Measurements from ENCODE around the gene ATP13A2. TPM values are rescaled to one million over a fixed set of nuclear protein-coding genes. Genes with fewer than 3 reads are reported as not detected.
A peak's percentile ranks its signal among the peaks of the same experiment; 100 is the strongest.

The ATP13A2 gene
- polyA plus RNA-seq, 1 of the 3 experiments (the other 2 are of a cell fraction): 29.3 TPM

DNA sequence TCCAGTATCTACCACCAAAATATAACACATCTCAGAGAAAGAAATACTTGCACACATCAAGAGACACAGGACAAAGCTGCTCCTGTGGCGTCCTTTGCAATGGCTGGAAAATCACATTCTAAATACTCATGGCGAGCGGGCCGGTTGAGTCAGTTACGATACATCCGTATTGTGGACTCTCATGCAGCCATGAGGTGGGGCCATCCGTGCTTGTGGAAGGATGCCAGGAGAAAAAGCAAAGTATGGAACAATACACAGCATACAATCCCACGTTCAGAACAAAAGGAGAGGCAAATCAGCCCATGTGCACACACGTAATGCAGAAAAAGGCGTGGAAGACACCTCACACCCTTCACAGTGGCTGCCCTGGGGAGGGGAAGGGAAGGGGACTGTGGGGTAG is 13.1 kb downstream of the ATP13A2 start:
- no peaks in the 10 kb centered on the region for H3K27me3 ChIP-seq (ENCODE audit: insufficient read depth)
- ChIA-PET CTCF (no interaction called here), POLR2A (no interaction called here)
- DNase-seq: peak; percentile 16
- peaks cover 6% of the 10 kb centered on the region; the same call in 1 of the 2 replicates for H4K20me1 ChIP-seq (ENCODE audit: insufficient read depth)
- H3K9me2 ChIP-seq: no peaks in the 10 kb centered on the region
- H3K36me3 ChIP-seq (replicated peaks in 1 of 2; ENCODE audit: control insufficient read depth in 1 of 2, insufficient read depth in 2 of 2, low read length in 1 of 2): peaks cover 0 to 19% of the 10 kb centered on the region in 2 experiments
- H3K4me2 ChIP-seq: no peak overlapping the region
- H2AFZ ChIP-seq (ENCODE audit: low read depth): no peak overlapping the region
- TF ChIP-seq, protein P1, sequence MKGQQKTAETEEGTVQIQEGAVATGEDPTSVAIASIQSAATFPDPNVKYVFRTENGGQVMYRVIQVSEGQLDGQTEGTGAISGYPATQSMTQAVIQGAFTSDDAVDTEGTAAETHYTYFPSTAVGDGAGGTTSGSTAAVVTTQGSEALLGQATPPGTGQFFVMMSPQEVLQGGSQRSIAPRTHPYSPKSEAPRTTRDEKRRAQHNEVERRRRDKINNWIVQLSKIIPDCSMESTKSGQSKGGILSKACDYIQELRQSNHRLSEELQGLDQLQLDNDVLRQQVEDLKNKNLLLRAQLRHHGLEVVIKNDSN (IDR thresholded peaks at IDR 0.05; ENCODE audit: borderline replicate concordance, low read depth): no peak
- H3K4me1 ChIP-seq (ENCODE audit: control insufficient read depth in 1 of 2, insufficient read depth in 2 of 2, low read depth in 1 of 2, low read length in 1 of 2): peaks cover 0 to 3% of the 10 kb centered on the region in 2 experiments; a peak in 1 of 4 replicates
- 68% methylated on average over 10 of the region's 10 CpGs for WGBS (ENCODE audit: low lambda C conversion rate)
- no peak overlapping the region for H3K4me3 ChIP-seq (ENCODE audit: low read depth in 2 of 2, low read length in 1 of 2)
- H3K27ac ChIP-seq (ENCODE audit: low read depth in 2 of 2, low read length in 1 of 2): no peak overlapping the region
- no peaks in the 10 kb centered on the region for H3K79me2 ChIP-seq (ENCODE audit: insufficient read depth)
- no peak overlapping the region for H3K9ac ChIP-seq
- no peaks in the 10 kb centered on the region for H3K9me3 ChIP-seq
- peaks cover 11% of the 10 kb centered on the region for H3F3A ChIP-seq (replicated peaks; ENCODE audit: insufficient read depth)

DNA sequence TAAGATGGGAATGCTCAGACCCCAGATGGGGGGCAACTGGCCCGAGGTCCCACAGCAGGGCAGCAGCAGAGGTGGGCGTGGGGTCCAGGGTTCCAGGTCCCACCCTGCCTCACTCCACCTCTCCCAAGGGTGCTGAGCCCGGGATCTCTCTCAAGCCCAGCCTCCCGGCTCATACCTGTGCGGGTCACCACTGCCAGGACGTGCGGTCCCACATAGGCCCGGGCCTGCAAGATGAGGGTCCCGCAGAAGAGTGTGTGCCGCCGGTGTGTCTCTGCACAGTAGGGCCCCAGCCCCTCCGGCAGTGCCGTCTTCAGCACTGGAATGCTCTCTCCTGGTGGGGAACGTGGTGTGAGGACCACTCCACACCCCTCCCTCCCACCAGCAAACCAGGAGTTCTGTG is 14.9 kb downstream of the ATP13A2 start:
- no peak overlapping the region for H3K4me3 ChIP-seq (ENCODE audit: low read depth in 2 of 2, low read length in 1 of 2)
- CTCF ChIA-PET: interaction anchor here (1.0 kb wide), 1 partner anchor 49 kb away, joined by 3 read pairs; no protein-coding TSS in a partner anchor
- no peaks in the 10 kb centered on the region for H3K9me3 ChIP-seq

More for the DNA sequence above, 14.9 kb downstream of the ATP13A2 start:
- Histone ChIP-seq H3K9me2 (no peaks in the 10 kb centered on the region), H3K4me2 (no peak overlapping the region), H3K4me1 (ENCODE audit: control insufficient read depth in 1 of 2, insufficient read depth in 2 of 2, low read depth in 1 of 2, low read length in 1 of 2) (no peaks in the 10 kb centered on the region), H4K20me1 (ENCODE audit: insufficient read depth) (no peaks in the 10 kb centered on the region), H3K27me3 (ENCODE audit: insufficient read depth) (no peaks in the 10 kb centered on the region), H2AFZ (ENCODE audit: low read depth) (no peak overlapping the region), H3K79me2 (ENCODE audit: insufficient read depth) (no peaks in the 10 kb centered on the region), H3K36me3 (replicated peaks in 1 of 2; ENCODE audit: control insufficient read depth in 1 of 2, insufficient read depth in 2 of 2, low read length in 1 of 2) (peaks cover 0 to 8% of the 10 kb centered on the region in 2 experiments), H3F3A (replicated peaks; ENCODE audit: insufficient read depth) (peaks cover 6% of the 10 kb centered on the region), H3K27ac (ENCODE audit: low read depth in 2 of 2, low read length in 1 of 2) (no peak overlapping the region), H3K9ac (no peak overlapping the region)
- peak; percentile 12 for DNase-seq
- WGBS (ENCODE audit: low lambda C conversion rate): 93% methylated on average over 8 of the region's 14 CpGs
- TF ChIP-seq FOXM1 (IDR thresholded peaks at IDR 0.05; ENCODE audit: low read depth): no peak
- TF ChIP-seq GABPA (IDR thresholded peaks at IDR 0.05; ENCODE audit: low read depth): no peak
- no peak for TF ChIP-seq EP300 (IDR thresholded peaks at IDR 0.05; ENCODE audit: borderline replicate concordance in 1 of 2, low read depth in 1 of 2, low read length in 1 of 2)
- TF ChIP-seq, protein P2, sequence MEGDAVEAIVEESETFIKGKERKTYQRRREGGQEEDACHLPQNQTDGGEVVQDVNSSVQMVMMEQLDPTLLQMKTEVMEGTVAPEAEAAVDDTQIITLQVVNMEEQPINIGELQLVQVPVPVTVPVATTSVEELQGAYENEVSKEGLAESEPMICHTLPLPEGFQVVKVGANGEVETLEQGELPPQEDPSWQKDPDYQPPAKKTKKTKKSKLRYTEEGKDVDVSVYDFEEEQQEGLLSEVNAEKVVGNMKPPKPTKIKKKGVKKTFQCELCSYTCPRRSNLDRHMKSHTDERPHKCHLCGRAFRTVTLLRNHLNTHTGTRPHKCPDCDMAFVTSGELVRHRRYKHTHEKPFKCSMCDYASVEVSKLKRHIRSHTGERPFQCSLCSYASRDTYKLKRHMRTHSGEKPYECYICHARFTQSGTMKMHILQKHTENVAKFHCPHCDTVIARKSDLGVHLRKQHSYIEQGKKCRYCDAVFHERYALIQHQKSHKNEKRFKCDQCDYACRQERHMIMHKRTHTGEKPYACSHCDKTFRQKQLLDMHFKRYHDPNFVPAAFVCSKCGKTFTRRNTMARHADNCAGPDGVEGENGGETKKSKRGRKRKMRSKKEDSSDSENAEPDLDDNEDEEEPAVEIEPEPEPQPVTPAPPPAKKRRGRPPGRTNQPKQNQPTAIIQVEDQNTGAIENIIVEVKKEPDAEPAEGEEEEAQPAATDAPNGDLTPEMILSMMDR (IDR thresholded peaks at IDR 0.05): no peak
- TF ChIP-seq, protein P3, sequence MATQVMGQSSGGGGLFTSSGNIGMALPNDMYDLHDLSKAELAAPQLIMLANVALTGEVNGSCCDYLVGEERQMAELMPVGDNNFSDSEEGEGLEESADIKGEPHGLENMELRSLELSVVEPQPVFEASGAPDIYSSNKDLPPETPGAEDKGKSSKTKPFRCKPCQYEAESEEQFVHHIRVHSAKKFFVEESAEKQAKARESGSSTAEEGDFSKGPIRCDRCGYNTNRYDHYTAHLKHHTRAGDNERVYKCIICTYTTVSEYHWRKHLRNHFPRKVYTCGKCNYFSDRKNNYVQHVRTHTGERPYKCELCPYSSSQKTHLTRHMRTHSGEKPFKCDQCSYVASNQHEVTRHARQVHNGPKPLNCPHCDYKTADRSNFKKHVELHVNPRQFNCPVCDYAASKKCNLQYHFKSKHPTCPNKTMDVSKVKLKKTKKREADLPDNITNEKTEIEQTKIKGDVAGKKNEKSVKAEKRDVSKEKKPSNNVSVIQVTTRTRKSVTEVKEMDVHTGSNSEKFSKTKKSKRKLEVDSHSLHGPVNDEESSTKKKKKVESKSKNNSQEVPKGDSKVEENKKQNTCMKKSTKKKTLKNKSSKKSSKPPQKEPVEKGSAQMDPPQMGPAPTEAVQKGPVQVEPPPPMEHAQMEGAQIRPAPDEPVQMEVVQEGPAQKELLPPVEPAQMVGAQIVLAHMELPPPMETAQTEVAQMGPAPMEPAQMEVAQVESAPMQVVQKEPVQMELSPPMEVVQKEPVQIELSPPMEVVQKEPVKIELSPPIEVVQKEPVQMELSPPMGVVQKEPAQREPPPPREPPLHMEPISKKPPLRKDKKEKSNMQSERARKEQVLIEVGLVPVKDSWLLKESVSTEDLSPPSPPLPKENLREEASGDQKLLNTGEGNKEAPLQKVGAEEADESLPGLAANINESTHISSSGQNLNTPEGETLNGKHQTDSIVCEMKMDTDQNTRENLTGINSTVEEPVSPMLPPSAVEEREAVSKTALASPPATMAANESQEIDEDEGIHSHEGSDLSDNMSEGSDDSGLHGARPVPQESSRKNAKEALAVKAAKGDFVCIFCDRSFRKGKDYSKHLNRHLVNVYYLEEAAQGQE (IDR thresholded peaks at IDR 0.05; ENCODE audit: low read depth, low read length): no peak
- no peak for TF ChIP-seq MXI1 (IDR thresholded peaks at IDR 0.05; ENCODE audit: low read depth, low read length)
- no peak for TF ChIP-seq TEAD4 (IDR thresholded peaks at IDR 0.05; ENCODE audit: borderline replicate concordance, insufficient read depth)
- no peak for TF ChIP-seq RCOR1 (IDR thresholded peaks at IDR 0.05; ENCODE audit: low read length)
- TF ChIP-seq, protein P4, sequence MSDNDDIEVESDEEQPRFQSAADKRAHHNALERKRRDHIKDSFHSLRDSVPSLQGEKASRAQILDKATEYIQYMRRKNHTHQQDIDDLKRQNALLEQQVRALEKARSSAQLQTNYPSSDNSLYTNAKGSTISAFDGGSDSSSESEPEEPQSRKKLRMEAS (IDR thresholded peaks at IDR 0.05; ENCODE audit: low read depth): no peak
- TF ChIP-seq ELF1 (IDR thresholded peaks at IDR 0.05): no peak
- TF ChIP-seq, protein P5, sequence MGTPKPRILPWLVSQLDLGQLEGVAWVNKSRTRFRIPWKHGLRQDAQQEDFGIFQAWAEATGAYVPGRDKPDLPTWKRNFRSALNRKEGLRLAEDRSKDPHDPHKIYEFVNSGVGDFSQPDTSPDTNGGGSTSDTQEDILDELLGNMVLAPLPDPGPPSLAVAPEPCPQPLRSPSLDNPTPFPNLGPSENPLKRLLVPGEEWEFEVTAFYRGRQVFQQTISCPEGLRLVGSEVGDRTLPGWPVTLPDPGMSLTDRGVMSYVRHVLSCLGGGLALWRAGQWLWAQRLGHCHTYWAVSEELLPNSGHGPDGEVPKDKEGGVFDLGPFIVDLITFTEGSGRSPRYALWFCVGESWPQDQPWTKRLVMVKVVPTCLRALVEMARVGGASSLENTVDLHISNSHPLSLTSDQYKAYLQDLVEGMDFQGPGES (IDR thresholded peaks at IDR 0.05; ENCODE audit: low read depth, low read length): no peak
- POLR2A ChIA-PET: no interaction called here
